Endothelial cell of umbilical vein (primary cell): ENCODE measurements around the gene MMP27. TPM values are rescaled to one million over a fixed set of nuclear protein-coding genes. Genes with fewer than 3 reads are reported as not detected.

Source experiments
- BruUV-seq: library from RNA; stranded (reverse); fragments of 400-500 nt; replicated peaks from 2 replicates; lab custom pipeline; 2021; lab: Mats Ljungman, UMichigan
- CTCF ChIA-PET: fragments of 300-600, 350-600 bp; sonication (Branson Sonifier 250); formaldehyde crosslinking; loops from one replicate; lab custom pipeline; 2021; ENCODE audit warnings: antibody characterized with exemption, inconsistent platforms; lab: Charles Lee
- POLR2A ChIA-PET: fragments of 300-600, 350-600 bp; sonication (Branson Sonifier 250); formaldehyde crosslinking; loops from one replicate; lab custom pipeline; 2021; ENCODE audit warnings: antibody characterized with exemption, inconsistent platforms; lab: Charles Lee
- DNase-seq: peaks from one replicate; pipeline ENCODE4 v3.0.0-alpha.2; 2011; ENCODE audit warnings: low read depth, low spot score
- FAIRE-seq: peaks from 2 replicates; lab custom pipeline; 2011; peaks lifted over from hg19 to GRCh38; lab: Jason Lieb, UNC
- H2AFZ ChIP-seq: 2 replicates; pipeline ENCODE4 v1.6.0; 2012; ENCODE audit warnings: low read depth, low read length, control low read depth, inconsistent platforms
- H3K27ac ChIP-seq: 2 replicates; pipeline ENCODE4 v1.5.1; 2011; ENCODE audit warnings: low read depth, mild to moderate bottlenecking, control low read depth, low read length, moderate library complexity; ENCODE audit not compliant: insufficient read depth
- H3K27me3 ChIP-seq, 2 experiments: 2 replicates each; pipeline versions ENCODE4 v1.6.0 to v1.6.1; 2011; ENCODE audit warnings: low read length in 2 of 2, mixed read lengths in 1 of 2; ENCODE audit not compliant: control insufficient read depth in 2 of 2, insufficient read depth in 2 of 2
- H3K36me3 ChIP-seq, 2 experiments: 2 replicates in 1 of 2; 3 replicates in 1 of 2; pipeline ENCODE4 v1.5.1; 2011; ENCODE audit warnings: low read length in 2 of 2, mild to moderate bottlenecking in 1 of 2, moderate library complexity in 1 of 2; ENCODE audit not compliant: control insufficient read depth in 2 of 2, insufficient read depth in 2 of 2; ENCODE audit errors: extremely low read depth in 1 of 2
- H3K4me1 ChIP-seq: 3 replicates; pipeline ENCODE4 v1.5.1; 2011; ENCODE audit warnings: mild to moderate bottlenecking, low read length; ENCODE audit not compliant: control insufficient read depth, insufficient read depth; ENCODE audit errors: extremely low read depth
- H3K4me2 ChIP-seq: 2 replicates; pipeline ENCODE4 v1.6.1; 2011; ENCODE audit warnings: low read length, control low read depth, mixed read lengths; ENCODE audit not compliant: insufficient read depth
- H3K4me3 ChIP-seq, 3 experiments: fragments of 200-600 bp in 1 of 3; sonication (generic), shearing (Covaris generic) in 1 of 3; replicated peaks in 1 of 3; 2 replicates each; pipeline ENCODE4 v1.5.1; 2011 to 2016; ENCODE audit warnings: control low read depth in 3 of 3, low read length in 3 of 3, mild to moderate bottlenecking in 2 of 3, inconsistent platforms in 1 of 3, low read depth in 1 of 3, moderate library complexity in 1 of 3; ENCODE audit not compliant: insufficient read depth in 1 of 3
- H3K79me2 ChIP-seq: 2 replicates; pipeline ENCODE4 v1.6.0; 2012; ENCODE audit warnings: low read length, inconsistent platforms; ENCODE audit not compliant: control insufficient read depth, insufficient read depth
- H3K9ac ChIP-seq: replicated peaks from 2 replicates; pipeline ENCODE3; 2011; ENCODE audit warnings: low read length, control low read depth; ENCODE audit not compliant: insufficient read depth; ENCODE audit errors: extremely low read depth
- H3K9me1 ChIP-seq: replicated peaks from 3 replicates; pipeline ENCODE4 v1.6.0; 2011; ENCODE audit warnings: mild to moderate bottlenecking, low read length; ENCODE audit not compliant: control insufficient read depth, insufficient read depth; ENCODE audit errors: extremely low read depth
- H3K9me3 ChIP-seq: replicated peaks from 2 replicates; pipeline ENCODE4 v1.5.1; 2012; ENCODE audit warnings: low read length, inconsistent platforms; ENCODE audit not compliant: control insufficient read depth, insufficient read depth
- H4K20me1 ChIP-seq: replicated peaks from 2 replicates; pipeline ENCODE3; 2011; ENCODE audit warnings: mild to moderate bottlenecking, low read length; ENCODE audit not compliant: control insufficient read depth, insufficient read depth; ENCODE audit errors: extremely low read depth
- CTCF ChIP-seq, 2 donors: IDR thresholded peaks; 1 replicate in 1 of 2; 2 replicates in 1 of 2; pipeline ENCODE4 v1.5.1; 2011; ENCODE audit warnings: low read length in 2 of 2, mild to moderate bottlenecking in 2 of 2, moderate library complexity in 2 of 2, control low read depth in 1 of 2, inconsistent platforms in 1 of 2, low read depth in 1 of 2; ENCODE audit not compliant: insufficient read depth in 1 of 2; ENCODE audit errors: extremely low read depth in 1 of 2
- EZH2 ChIP-seq: IDR thresholded peaks from 2 replicates; pipeline ENCODE4 v1.6.1; 2012; ENCODE audit warnings: borderline replicate concordance, low read depth, mild to moderate bottlenecking, moderate library complexity, low read length, inconsistent platforms; ENCODE audit not compliant: severe bottlenecking
- FOS ChIP-seq: IDR thresholded peaks from 2 replicates; pipeline ENCODE4 v1.6.1; 2011; ENCODE audit warnings: mild to moderate bottlenecking, low read length, moderate library complexity, borderline replicate concordance; ENCODE audit not compliant: insufficient read depth
- GATA2 ChIP-seq: IDR thresholded peaks from 2 replicates; pipeline ENCODE4 v1.7.0; 2011; ENCODE audit warnings: low read depth, mild to moderate bottlenecking, moderate library complexity, mixed read lengths, low read length; ENCODE audit not compliant: insufficient read length, insufficient read depth
- JUN ChIP-seq: IDR thresholded peaks from 2 replicates; pipeline ENCODE4 v1.6.1; 2011; ENCODE audit warnings: borderline replicate concordance, low read depth; ENCODE audit not compliant: insufficient read length, insufficient read depth
- MAX ChIP-seq: IDR thresholded peaks from 2 replicates; pipeline ENCODE4 v1.6.1; 2011; ENCODE audit not compliant: insufficient read depth, insufficient read length
- MYC ChIP-seq: IDR thresholded peaks from one replicate; pipeline ENCODE4 v1.6.1; 2011; ENCODE audit warnings: mild to moderate bottlenecking, low read depth, low read length
- POLR2A ChIP-seq: IDR thresholded peaks from 2 replicates; pipeline ENCODE4 v1.6.1; 2012; ENCODE audit warnings: low read depth, mild to moderate bottlenecking, control low read depth, low read length
- POLR2AphosphoS5 ChIP-seq: IDR thresholded peaks from 2 replicates; pipeline ENCODE4 v1.6.1; 2012; ENCODE audit warnings: low read depth, mild to moderate bottlenecking, control low read depth, low read length, moderate library complexity; ENCODE audit not compliant: insufficient read depth
- dilution Hi-C: fragments of 300-500 bp; cut with MboI; formaldehyde crosslinking; loops from one replicate; pipeline ENCODE4 v1.15.0; 2019; ENCODE audit warnings: low sequenced_read_pairs; ENCODE audit not compliant: extremely low pct_ligation_motif_present
- intact Hi-C: fragments of 100-400 bp; cut with micrococcal nuclease; formaldehyde crosslinking; loops from one replicate; pipeline ENCODE4 v1.10.0; 2022
- polyA plus RNA-seq, 4 experiments: library from polyadenylated mRNA; depleted of rRNA in 3 of 4; stranded (reverse) in 3 of 4; unstranded in 1 of 4; fragments of >200 nt; gene quantifications; 2 replicates each; pipeline versions ENCODE4 v1.2.1 to v1.2.3, GENCODE V29; 2011 to 2012; ENCODE audit warnings: missing spikeins in 1 of 4
- total RNA-seq: library from RNA; stranded (reverse); gene quantifications from 2 replicates; pipeline ENCODE4 v1.2.3, GENCODE V29; 2021

Gene MMP27
- total and polyA plus RNA-seq, 2 donors (not counting 3 experiments of a cell fraction or from before 2014, with no cell fraction given), result not detected

GRCh38 chr11:102676084-102676483 lies 29.5 kb downstream of the MMP27 start:
- Histone ChIP-seq H2AFZ (no peak overlapping the region), H3K27ac (no peak overlapping the region), H3K9me1 (no peaks in the 10 kb centered on the region), H3K27me3 (no peaks in the 10 kb centered on the region), H3K4me1 (no peaks in the 10 kb centered on the region), H3K4me2 (no peak overlapping the region), H3K79me2 (no peaks in the 10 kb centered on the region), H3K9me3 (no peaks in the 10 kb centered on the region), H3K9ac (no peak overlapping the region), H4K20me1 (no peaks in the 10 kb centered on the region), H3K4me3 (no peak overlapping the region), H3K36me3 (no peaks in the 10 kb centered on the region)
- no peak for DNase-seq
- ChIA-PET CTCF (interaction anchor here (3.8 kb wide), 1 partner anchor 10 kb away, joined by 34 read pairs; no protein-coding TSS in a partner anchor), POLR2A (no interaction called here)
- BruUV-seq, result no TSS peak
- TF ChIP-seq CTCF (IDR thresholded peaks at IDR 0.05; ENCODE audit: extremely low read depth in 1 of 2, insufficient read depth in 1 of 2, low read depth in 1 of 2, low read length in 2 of 2) (no peak), MYC (no peak), GATA2 (no peak), EZH2 (no peak), POLR2AphosphoS5 (no peak), JUN (no peak), FOS (no peak), MAX (no peak), POLR2A (no peak)
- intact Hi-C loops, result no loop called here
- dilution Hi-C loops, result no loop called here
- no peak for FAIRE-seq
